GF-D8 (cell line): Measurements from ENCODE around the gene CLMP.

Experiments used
- DNase-seq: peaks from one replicate; lab custom pipeline; 2025; lab: John Stamatoyannopoulos, UW

The CLMP gene

DNA sequence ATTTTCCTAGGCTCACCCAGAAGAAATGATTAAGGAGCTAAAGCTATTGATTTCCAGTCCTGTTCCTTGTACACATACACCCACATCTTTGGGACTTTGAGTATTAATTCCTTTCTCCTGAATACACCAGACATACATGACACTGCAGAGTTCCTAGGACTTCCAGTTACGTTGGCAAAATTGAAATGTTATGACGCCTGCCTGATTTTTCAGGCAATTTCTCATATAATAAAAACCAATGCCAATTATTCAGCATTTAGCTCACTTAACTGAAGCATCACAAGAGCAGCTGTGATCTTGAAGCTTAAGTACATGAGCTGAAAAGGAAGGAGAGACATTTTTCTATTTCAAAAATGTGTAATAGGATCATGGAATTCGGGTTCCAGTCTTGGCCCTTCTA is 4.5 kb downstream of the CLMP start:
- DNase-seq: no peak

GRCh38 chr11:123188508-123189165 is 6.4 kb downstream of the CLMP start:
- no peak for DNase-seq

DNA sequence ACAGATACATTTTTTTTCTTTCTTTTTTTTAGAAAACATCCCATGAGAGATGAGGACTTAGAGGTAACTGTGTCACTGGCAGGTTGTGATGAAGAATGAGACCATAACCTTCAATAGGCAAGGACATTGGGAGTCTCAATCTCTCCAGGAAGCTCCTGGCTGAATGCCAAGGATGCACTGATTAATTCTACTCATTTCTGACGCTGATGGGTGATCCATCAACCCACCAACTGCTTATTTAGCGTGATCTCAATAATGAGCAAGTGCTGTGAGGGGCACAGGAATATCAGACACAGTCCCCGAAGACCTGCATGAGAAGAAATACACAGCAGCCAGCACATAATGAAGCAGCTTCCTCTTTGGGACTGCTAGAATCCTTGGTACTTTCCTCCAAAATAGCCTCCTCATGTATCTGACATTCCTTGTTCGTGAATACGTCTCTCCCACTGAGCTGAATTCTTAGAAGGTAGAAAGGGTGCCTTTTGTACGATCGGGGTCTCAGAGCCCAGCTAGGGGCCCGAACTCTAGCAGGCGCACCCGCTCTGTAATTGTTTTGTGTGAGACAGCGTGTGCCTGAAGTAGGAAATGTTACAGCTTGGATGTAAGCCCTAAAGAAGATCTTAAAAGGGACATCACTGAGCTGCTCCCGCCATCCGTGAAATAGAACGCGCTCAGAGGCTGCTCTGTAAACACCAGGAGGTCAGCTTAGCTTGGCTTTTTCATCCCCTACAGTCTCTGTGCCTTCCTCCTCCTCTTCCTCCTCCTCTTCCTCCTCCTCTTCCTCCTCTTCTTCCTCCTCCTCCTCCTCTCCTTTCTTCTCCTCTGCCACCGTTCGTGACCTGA is 7.2 kb downstream of the CLMP start:
- DNase-seq: no peak

- no peak for DNase-seq
Measured at GRCh38 chr11:123187248-123187647, 7.8 kb downstream of the CLMP start.

- no peak for DNase-seq
Measured at GRCh38 chr11:123186286-123186685, 8.8 kb downstream of the CLMP start.

GRCh38 chr11:123185326-123185725 is 9.7 kb downstream of the CLMP start:
- no peak for DNase-seq

- no peak for DNase-seq
Measured at GRCh38 chr11:123184531-123184930, 10.5 kb downstream of the CLMP start.

- DNase-seq: no peak
Measured at GRCh38 chr11:123183391-123184099, 11.5 kb downstream of the CLMP start.

DNA sequence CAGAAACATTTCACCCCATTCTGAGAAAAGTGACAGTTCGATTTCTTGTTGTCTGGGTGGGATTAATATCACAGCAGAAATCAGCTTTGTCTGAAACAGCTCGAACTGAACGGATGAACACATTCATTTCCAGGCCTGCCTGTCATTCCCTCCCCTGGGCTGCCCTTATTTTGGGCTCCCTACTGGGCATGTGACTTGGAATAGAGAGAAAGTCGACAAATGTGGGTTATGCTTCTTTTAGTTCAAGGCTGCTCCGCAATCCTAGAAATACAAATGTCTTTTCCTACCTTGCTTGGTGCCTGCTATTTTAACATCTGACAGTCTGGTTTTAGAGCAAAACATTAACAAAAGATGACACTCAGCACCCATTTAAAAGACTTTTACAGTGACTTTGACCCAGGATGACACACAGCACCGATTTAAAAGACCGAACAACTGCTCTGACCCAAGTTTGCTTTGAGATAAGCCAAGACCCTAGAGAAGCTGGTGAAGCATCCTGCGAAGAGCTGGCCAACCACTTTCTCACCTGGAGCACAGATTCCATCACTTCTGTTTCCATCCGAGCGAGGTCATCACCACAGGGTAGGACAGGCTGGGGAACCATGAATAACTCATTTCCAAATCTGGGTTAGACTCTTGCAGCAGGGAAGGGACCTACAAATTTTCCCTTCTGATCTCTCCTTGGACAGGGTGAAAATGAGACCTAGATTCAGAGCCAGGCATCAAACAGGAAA is 13.1 kb downstream of the CLMP start:
- DNase-seq: no peak

DNA sequence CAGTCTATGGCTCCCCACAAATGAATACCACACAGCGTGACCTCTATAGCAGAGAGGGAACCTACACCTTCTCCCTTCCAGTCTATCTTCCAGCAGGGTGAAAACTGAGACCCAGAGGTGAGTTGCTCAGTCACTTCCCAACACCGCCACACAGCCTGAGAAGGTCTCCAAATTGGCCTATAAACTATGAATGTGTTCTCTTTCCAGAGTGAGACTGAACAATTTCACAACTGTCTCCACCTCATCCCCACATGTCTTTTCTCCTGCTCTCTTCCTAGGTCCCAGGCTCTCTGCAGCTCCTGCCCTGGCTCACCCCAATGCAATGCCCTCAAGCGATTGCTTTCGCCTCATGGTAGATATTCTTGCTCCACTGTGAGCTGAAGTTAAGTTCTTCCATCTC is 14.0 kb downstream of the CLMP start:
- DNase-seq: no peak

GRCh38 chr11:123180574-123180973 is 14.5 kb downstream of the CLMP start:
- no peak for DNase-seq

DNA sequence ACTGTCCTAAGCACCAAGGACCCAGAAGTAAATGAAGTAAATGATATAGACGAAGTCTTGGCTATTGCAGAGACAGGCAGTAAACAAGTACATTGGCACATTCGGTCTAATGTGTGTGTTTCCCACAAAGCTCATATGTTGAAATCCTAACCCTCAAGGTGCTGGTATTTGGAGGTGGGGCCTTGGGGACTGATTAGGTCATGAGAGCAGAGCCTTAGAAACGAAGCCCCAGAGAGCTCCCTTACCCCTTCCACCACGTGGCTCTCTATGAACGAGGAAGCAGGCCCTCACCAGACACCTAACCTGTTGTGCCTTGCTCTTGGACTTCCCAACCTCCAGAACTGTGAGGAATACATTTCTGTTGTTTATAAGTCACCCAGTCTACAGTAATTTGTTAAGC is 14.9 kb downstream of the CLMP start:
- DNase-seq: no peak

GRCh38 chr11:123179586-123179985 is 15.5 kb downstream of the CLMP start:
- no peak for DNase-seq

DNA sequence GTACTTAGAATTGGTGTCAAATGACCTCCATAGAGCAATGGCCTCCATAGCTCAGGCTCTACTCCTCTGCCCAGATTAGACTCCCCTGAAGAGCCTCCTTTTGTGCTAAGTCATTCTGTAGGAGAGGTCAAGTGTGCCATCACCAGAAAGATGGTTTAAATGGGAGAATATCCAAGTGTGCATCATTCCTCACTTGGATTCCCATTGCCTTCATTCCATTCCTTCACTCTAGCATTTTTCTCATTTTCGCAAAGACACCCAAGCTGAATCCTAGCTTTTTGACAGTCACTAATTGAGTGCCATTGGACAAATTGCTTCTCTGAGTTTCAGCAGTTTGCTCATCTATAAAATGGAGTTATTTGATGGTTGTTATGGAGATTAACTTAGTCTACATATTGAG is 16.9 kb downstream of the CLMP start:
- no peak for DNase-seq

- DNase-seq: no peak
Measured at GRCh38 chr11:123176785-123177184, 18.3 kb downstream of the CLMP start.

GRCh38 chr11:123174196-123175183 is 20.6 kb downstream of the CLMP start:
- no peak for DNase-seq

GRCh38 chr11:123173856-123174186 is 21.2 kb downstream of the CLMP start:
- DNase-seq: no peak

DNA sequence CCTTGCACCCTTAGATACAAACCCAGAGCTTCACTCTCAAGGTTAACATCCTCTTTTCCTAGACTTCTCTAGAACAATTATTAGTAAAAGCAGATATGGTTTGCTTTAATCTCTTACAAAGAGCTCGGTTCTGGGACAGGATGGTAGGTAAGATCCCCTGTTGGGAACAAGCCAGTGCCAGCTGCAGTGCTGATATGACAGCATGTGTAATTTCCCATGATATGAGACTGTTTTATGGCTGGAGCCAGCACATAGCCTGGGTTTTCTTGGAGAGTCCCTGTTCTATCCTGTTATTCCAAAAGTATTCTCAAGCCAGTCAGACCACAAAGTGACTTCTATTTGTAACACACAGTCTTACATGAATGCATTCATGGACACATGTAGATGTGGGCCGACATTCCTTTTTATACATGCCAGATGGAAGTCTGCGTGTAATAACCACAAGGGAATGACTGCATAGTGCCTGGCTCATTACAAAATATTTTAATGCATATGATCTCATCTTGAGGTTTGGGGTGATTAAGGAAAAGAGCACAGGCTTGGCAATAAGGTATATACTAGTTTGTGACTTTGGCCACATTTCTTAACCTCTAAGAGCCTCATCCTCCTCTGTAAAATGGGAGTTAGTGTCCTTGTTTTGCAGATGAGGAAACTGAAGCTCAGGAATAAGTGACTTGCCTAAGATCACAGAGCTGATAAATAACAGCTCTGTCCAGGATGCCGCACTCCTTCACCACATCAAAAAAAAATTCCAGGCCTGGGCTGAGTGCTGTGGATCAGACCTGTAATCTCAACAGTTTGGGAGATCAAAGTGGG is 21.8 kb downstream of the CLMP start:
- no peak for DNase-seq

DNA sequence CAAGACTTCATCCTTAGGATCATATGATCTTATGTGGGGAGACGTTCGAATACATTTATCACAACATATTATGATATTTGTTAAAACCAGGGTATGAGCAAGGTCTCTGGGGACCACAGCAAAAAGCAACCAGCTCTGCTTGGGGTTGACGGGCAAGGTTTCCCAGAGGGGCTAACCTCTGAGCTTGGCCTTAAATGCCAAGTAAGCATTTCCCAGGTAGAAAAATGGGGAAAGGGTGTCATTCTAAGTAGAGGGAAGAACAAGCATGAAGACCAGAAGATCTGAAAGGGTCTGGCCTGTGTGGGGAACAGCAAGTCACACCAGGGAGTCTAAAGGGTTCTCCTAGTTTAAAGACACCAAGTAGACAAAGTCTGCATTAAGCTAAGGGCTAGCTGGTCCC is 24.1 kb downstream of the CLMP start:
- no peak for DNase-seq

DNA sequence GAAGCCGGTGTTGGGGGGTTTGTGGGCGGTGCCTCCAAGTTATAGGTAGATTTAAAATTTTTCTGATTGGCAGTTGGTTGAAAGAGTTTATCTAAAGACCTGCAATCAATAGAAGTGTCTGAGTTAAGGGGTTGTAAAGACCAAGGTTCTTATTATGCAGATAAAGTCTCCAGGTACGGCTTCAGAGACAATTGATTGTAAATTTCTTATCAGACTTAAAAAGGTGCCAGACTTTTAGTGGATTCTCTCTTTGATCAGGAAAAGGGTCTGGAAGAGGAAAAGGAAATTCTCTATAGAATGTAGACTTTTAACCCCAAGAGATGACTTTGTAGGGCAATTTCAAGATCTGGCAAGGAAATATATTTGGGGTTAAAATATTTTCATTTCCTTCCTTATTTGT is 25.2 kb downstream of the CLMP start:
- DNase-seq: no peak
